DOHH2 (cell line): ENCODE data around the gene NHSL2.

Experiments used
- H3F3A ChIP-seq: fragments of 200-600 bp; sonication (generic), shearing (Covaris generic); 2 replicates; pipeline ENCODE4 v1.6.0; 2016; ENCODE audit warnings: antibody characterized with exemption, mild to moderate bottlenecking; ENCODE audit not compliant: control insufficient read depth, insufficient read depth
- H3K27ac ChIP-seq: fragments of 200-600 bp; sonication (generic); 2 replicates; pipeline ENCODE4 v1.5.1; 2014; ENCODE audit warnings: low read depth, mild to moderate bottlenecking, low read length, moderate library complexity
- H3K27me3 ChIP-seq: fragments of 200-600 bp; sonication (generic); 2 replicates; pipeline ENCODE4 v1.6.1; 2014; ENCODE audit warnings: mild to moderate bottlenecking, low read length, mixed read lengths; ENCODE audit not compliant: control insufficient read depth
- H3K36me3 ChIP-seq: fragments of 200-600 bp; sonication (generic); 2 replicates; pipeline ENCODE4 v1.6.1; 2014; ENCODE audit warnings: mild to moderate bottlenecking, low read length, moderate library complexity, mixed read lengths; ENCODE audit not compliant: control insufficient read depth
- H3K4me1 ChIP-seq: fragments of 200-600 bp; sonication (generic); 2 replicates; pipeline ENCODE4 v1.6.1; 2014; ENCODE audit warnings: mild to moderate bottlenecking, low read length, mixed read lengths; ENCODE audit not compliant: control insufficient read depth
- H3K4me2 ChIP-seq: fragments of 200-600 bp; sonication (generic); 2 replicates; pipeline ENCODE4 v1.6.0; 2014; ENCODE audit warnings: mild to moderate bottlenecking, low read length, moderate library complexity
- H3K4me3 ChIP-seq: fragments of 200-600 bp; sonication (generic); 2 replicates; pipeline ENCODE4 v1.5.1; 2014; ENCODE audit warnings: mild to moderate bottlenecking, low read length, mixed read lengths
- H3K79me2 ChIP-seq: fragments of 200-600 bp; sonication (generic); 2 replicates; pipeline ENCODE4 v1.6.1; 2014; ENCODE audit warnings: mild to moderate bottlenecking, low read length, mixed read lengths; ENCODE audit not compliant: control insufficient read depth
- H3K9me2 ChIP-seq: fragments of 200-600 bp; sonication (generic); replicated peaks from 2 replicates; pipeline ENCODE4 v1.6.1; 2014; ENCODE audit warnings: mild to moderate bottlenecking, low read length, mixed read lengths; ENCODE audit not compliant: control insufficient read depth
- H3K9me3 ChIP-seq: fragments of 200-600 bp; sonication (generic); 2 replicates; pipeline ENCODE4 v1.6.1; 2014; ENCODE audit warnings: antibody characterized with exemption, low read length, mixed read lengths; ENCODE audit not compliant: control insufficient read depth, insufficient read depth
- H4K20me1 ChIP-seq: fragments of 200-600 bp; sonication (generic); 2 replicates; pipeline ENCODE4 v1.6.0; 2014; ENCODE audit warnings: low read depth, mild to moderate bottlenecking, antibody characterized with exemption, low read length, moderate library complexity; ENCODE audit not compliant: control insufficient read depth, insufficient read depth
- EZH2phosphoT487 ChIP-seq: fragments of 200-600 bp; sonication (generic); IDR thresholded peaks from 2 replicates; pipeline ENCODE4 v1.6.1; 2017; ENCODE audit warnings: borderline replicate concordance, mild to moderate bottlenecking, antibody characterized with exemption, low read length, moderate library complexity, mixed read lengths
- TF ChIP-seq, protein P1 (sequence below): fragments of 200-600 bp; sonication (generic); IDR thresholded peaks from one replicate; pipeline ENCODE4 v1.5.1; 2014; ENCODE audit warnings: antibody characterized with exemption, mild to moderate bottlenecking, low read depth, low read length; ENCODE audit not compliant: poor library complexity, severe bottlenecking

NHSL2 gene

DNA sequence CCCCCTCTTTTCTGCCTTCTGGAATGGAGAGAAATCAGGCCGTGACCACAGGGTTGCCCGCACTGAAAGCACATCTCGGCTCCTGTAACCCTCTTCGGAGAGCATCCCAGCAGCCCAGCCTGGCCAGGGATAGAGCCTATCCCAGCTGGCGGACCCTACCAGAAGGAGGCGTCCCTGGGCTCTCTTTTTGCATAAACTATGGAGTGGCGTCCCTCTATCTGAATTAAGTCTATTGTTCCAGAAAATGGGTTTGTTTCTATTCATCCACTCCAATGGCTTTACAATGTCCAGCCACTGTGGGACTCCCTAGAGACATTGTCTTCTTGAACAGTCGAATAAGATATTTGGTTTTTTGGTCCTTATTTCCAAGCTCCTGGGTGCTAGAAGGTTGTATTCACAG lies 689 bp upstream of the NHSL2 start:
- Histone ChIP-seq H3K9me2 (no peaks in the 10 kb centered on the region), H3K4me2 (no peak overlapping the region), H3K4me1 (no peaks in the 10 kb centered on the region), H3K79me2 (no peaks in the 10 kb centered on the region), H4K20me1 (no peaks in the 10 kb centered on the region), H3K36me3 (no peaks in the 10 kb centered on the region), H3K9me3 (no peaks in the 10 kb centered on the region), H3K27me3 (peaks cover 8% of the 10 kb centered on the region; the same call in 1 of the 2 replicates), H3F3A (no peaks in the 10 kb centered on the region), H3K27ac (no peak overlapping the region), H3K4me3 (no peak overlapping the region)
- no peak for TF ChIP-seq EZH2phosphoT487
- TF ChIP-seq, protein P1, sequence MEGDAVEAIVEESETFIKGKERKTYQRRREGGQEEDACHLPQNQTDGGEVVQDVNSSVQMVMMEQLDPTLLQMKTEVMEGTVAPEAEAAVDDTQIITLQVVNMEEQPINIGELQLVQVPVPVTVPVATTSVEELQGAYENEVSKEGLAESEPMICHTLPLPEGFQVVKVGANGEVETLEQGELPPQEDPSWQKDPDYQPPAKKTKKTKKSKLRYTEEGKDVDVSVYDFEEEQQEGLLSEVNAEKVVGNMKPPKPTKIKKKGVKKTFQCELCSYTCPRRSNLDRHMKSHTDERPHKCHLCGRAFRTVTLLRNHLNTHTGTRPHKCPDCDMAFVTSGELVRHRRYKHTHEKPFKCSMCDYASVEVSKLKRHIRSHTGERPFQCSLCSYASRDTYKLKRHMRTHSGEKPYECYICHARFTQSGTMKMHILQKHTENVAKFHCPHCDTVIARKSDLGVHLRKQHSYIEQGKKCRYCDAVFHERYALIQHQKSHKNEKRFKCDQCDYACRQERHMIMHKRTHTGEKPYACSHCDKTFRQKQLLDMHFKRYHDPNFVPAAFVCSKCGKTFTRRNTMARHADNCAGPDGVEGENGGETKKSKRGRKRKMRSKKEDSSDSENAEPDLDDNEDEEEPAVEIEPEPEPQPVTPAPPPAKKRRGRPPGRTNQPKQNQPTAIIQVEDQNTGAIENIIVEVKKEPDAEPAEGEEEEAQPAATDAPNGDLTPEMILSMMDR = no peak

GRCh38 chrX:71910986-71911730 lies 513 bp downstream of the NHSL2 start:
- Histone ChIP-seq H3K4me2 (peak overlapping the region; percentile 24; the same call in 1 of the 2 replicates), H3K36me3 (no peaks in the 10 kb centered on the region), H3K9me3 (no peaks in the 10 kb centered on the region), H3K9me2 (no peaks in the 10 kb centered on the region), H3K27ac (no peak overlapping the region), H3K79me2 (no peaks in the 10 kb centered on the region), H3K4me3 (no peak overlapping the region), H3F3A (no peaks in the 10 kb centered on the region), H3K27me3 (peaks cover 8% of the 10 kb centered on the region; the same call in 1 of the 2 replicates), H4K20me1 (no peaks in the 10 kb centered on the region), H3K4me1 (no peaks in the 10 kb centered on the region)
- TF ChIP-seq, protein P1 = no peak
- TF ChIP-seq EZH2phosphoT487 = no peak

DNA sequence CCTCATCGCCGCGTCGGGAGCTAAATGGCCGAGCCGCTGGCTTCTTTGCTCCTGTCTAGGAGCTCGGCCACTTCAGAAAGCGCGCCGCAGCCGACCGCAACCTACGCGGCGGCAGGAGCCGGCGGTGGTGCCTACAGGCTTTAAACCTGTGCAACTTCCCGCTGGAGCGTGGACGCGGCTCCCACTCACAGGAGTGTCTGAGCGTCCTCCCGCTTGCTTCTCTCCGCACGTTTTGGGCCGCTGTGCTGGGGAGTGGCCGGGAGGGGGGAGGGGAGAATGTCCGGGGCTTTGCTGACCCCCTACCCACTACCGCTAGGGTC lies 1.0 kb downstream of the NHSL2 start:
- no peaks in the 10 kb centered on the region for H3K4me1 ChIP-seq
- no peaks in the 10 kb centered on the region for H4K20me1 ChIP-seq
- no peaks in the 10 kb centered on the region for H3K9me2 ChIP-seq
- no peak overlapping the region for H3K4me2 ChIP-seq
- peaks cover 8% of the 10 kb centered on the region; the same call in 1 of the 2 replicates for H3K27me3 ChIP-seq
- no peaks in the 10 kb centered on the region for H3K9me3 ChIP-seq
- no peak overlapping the region for H3K4me3 ChIP-seq
- TF ChIP-seq, protein P1 = no peak
- no peak for TF ChIP-seq EZH2phosphoT487
- no peaks in the 10 kb centered on the region for H3F3A ChIP-seq
- H3K27ac ChIP-seq = no peak overlapping the region
- no peaks in the 10 kb centered on the region for H3K79me2 ChIP-seq
- H3K36me3 ChIP-seq = no peaks in the 10 kb centered on the region
